ENCODE results near the gene IRAK2. TPM values are rescaled to one million over a fixed set of nuclear protein-coding genes. Genes with fewer than 3 reads are reported as not detected.

IRAK2 gene
- total RNA-seq, 4 donors from 2014 or later: 1.5 to 10.8 (median 4.7) TPM

GRCh38 chr3:10226293-10226692 lies 61.6 kb downstream of the IRAK2 start:
- Histone ChIP-seq H3K36me3 (peaks cover 0 to 28% (median 0%) of the 10 kb centered on the region in 3 donors), H3K9me3 (no peaks in the 10 kb centered on the region), H3K4me3 (no peak overlapping the region), H3K27me3 (no peaks in the 10 kb centered on the region), H3K27ac (no peak overlapping the region), H3K4me1 (peaks cover 0 to 14% (median 5%) of the 10 kb centered on the region in 4 donors)
- WGBS, 2 donors: 55 to 62% methylated on average over 10 of the region's 10 CpGs
- TF ChIP-seq CTCF (IDR thresholded peaks at IDR 0.05) (no peak), EP300 (IDR thresholded peaks at IDR 0.05) (no peak), POLR2A (IDR thresholded peaks at IDR 0.05) (no peak)
- DNase-seq (ENCODE audit: low spot score in 2 of 2): no peak

GRCh38 chr3:10228248-10228950 lies 63.7 kb downstream of the IRAK2 start:
- H3K27me3 ChIP-seq: no peaks in the 10 kb centered on the region
- H3K4me1 ChIP-seq: peaks cover 0 to 13% (median 5%) of the 10 kb centered on the region in 4 donors
- H3K9me3 ChIP-seq: no peaks in the 10 kb centered on the region
- peaks cover 0 to 19% (median 0%) of the 10 kb centered on the region in 3 donors for H3K36me3 ChIP-seq
- H3K4me3 ChIP-seq: no peak overlapping the region
- 78 to 83% methylated on average over 4 of the region's 4 CpGs for WGBS, 2 donors
- TF ChIP-seq CTCF (IDR thresholded peaks at IDR 0.05) (no peak), EP300 (IDR thresholded peaks at IDR 0.05) (peak in 1 of 2 donors; percentile 41)
- no peak for DNase-seq (ENCODE audit: low spot score in 2 of 2)
- peak overlapping the region in 1 of 4 donors; percentile 9 for H3K27ac ChIP-seq

- no peaks in the 10 kb centered on the region for H3K9me3 ChIP-seq
- H3K4me3 ChIP-seq: no peak overlapping the region
- TF ChIP-seq POLR2A (IDR thresholded peaks at IDR 0.05): no peak
- no peak for TF ChIP-seq CTCF (IDR thresholded peaks at IDR 0.05)
- TF ChIP-seq EP300 (IDR thresholded peaks at IDR 0.05): no peak
- no peak for DNase-seq (ENCODE audit: low spot score in 2 of 2)
- no peaks in the 10 kb centered on the region for H3K27me3 ChIP-seq
- H3K4me1 ChIP-seq: peaks cover 0 to 11% (median 4%) of the 10 kb centered on the region in 4 donors
- H3K36me3 ChIP-seq: peaks cover 0 to 29% (median 0%) of the 10 kb centered on the region in 3 donors
- WGBS, 2 donors: 84 to 85% methylated on average over 7 of the region's 7 CpGs
- H3K27ac ChIP-seq: no peak overlapping the region
These were observed 64.9 kb downstream of the IRAK2 start for GRCh38 chr3:10229576-10229975.

- 72 to 82% methylated on average over 7 of the region's 7 CpGs for WGBS, 2 donors
- Histone ChIP-seq H3K9me3 (no peaks in the 10 kb centered on the region), H3K4me3 (no peak overlapping the region), H3K27ac (no peak overlapping the region), H3K4me1 (no peaks in the 10 kb centered on the region), H3K36me3 (peaks cover 0 to 52% (median 0%) of the 10 kb centered on the region in 3 donors), H3K27me3 (no peaks in the 10 kb centered on the region)
- TF ChIP-seq EP300 (IDR thresholded peaks at IDR 0.05): peak in 1 of 2 donors; percentile 70
- TF ChIP-seq CTCF (IDR thresholded peaks at IDR 0.05): no peak
- no peak for DNase-seq (ENCODE audit: low spot score in 2 of 2)
These were observed 67.4 kb downstream of the IRAK2 start for GRCh38 chr3:10232137-10232536.

GRCh38 chr3:10233988-10234387 lies 69.3 kb downstream of the IRAK2 start:
- Histone ChIP-seq H3K27ac (no peak overlapping the region), H3K9me3 (no peaks in the 10 kb centered on the region), H3K4me3 (no peak overlapping the region), H3K4me1 (no peaks in the 10 kb centered on the region), H3K36me3 (peaks cover 0 to 51% (median 3%) of the 10 kb centered on the region in 3 donors), H3K27me3 (no peaks in the 10 kb centered on the region)
- TF ChIP-seq CTCF (IDR thresholded peaks at IDR 0.05) (no peak), POLR2A (IDR thresholded peaks at IDR 0.05) (no peak), EP300 (IDR thresholded peaks at IDR 0.05) (no peak)
- DNase-seq (ENCODE audit: low spot score in 2 of 2): no peak
- WGBS, 2 donors: 88 to 93% methylated on average over 13 of the region's 13 CpGs
